ENCODE measurements around the gene DNAJA3. TPM values are rescaled to one million over a fixed set of nuclear protein-coding genes. Genes with fewer than 3 reads are reported as not detected.
A peak's percentile ranks its signal among the peaks of the same experiment; 100 is the strongest.

Gene DNAJA3
- total RNA-seq, 1 donor from 2014 or later: 73.1 TPM

GRCh38 chr16:4474192-4474961 lies 48.7 kb downstream of the DNAJA3 start, which contains the start of gene NMRAL1:
Gene NMRAL1, minus strand, starts transcription at chr16:4474625. Its CDS starts 493 bp downstream, at chr16:4474132.
- peak; percentile 95 for DNase-seq (ENCODE audit: low spot score)

DNA sequence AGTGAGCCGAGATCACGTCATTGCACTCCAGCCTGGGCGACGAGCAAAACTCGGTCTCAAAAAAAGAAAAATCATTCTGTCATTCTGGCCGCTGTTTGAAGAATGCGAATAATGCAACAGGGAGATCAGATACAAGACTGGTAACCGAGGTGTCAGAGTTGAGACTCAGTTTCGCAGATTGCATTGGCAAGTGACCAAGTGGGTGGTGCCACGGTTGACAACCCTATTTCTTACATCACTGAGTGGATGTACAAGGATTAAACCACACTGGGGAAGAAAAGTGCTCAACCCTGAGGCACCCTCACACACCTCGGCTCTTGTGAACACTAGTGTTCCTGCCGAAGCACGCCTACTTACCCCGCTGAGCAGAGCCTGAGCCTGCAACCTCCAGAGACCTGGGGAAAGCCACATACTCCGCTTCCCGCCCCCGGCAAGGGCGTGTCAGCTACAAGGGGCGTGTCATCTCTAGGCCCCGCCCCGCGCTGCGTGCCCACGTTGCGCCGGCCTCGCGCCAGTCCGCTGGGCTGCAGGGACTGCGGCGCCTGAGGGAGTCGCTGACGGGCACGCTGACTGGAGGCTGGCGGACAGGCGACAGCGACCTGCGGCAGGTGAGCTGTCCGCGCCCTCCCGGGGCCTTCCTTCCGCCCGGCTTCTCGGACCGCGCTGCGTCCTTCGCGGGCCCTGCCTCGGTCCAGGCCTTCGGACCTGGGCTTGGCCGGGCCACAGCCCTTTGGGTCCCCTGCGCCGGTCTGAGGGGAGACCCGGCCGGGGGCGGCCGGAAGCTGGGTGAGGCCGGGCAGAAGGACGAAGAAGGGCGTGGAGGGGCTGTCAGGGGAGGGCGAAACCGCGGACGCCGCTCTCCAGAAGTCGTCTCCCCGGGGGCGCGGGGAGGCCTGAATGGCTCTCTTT lies 50.5 kb downstream of the DNAJA3 start, which contains the start of gene HMOX2:
Gene HMOX2 (plus strand): TSS at position 519 of the 909 bp plus-strand sequence. CDS start 29,127 bp downstream, outside the sequence.
- DNase-seq (ENCODE audit: low spot score): peak; percentile 95

DNA sequence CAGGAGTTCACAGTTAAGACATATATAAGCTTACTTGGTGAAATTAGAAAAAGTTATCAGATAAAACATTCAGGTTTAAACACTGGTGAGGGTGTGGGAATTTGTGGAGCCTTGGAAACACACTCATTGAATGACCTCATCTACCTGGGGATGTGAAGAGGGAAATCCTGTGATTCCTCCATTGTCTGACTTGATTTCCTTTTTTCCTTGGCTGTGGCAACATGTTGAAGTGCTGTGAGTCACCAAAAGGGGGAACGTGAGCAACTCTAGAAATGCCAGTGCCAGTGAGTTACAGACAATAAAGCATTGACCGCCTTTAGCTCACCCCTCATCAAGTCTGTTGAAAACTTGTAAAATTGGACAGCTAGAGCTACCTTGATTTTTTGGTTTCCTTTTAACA lies 52.3 kb downstream of the DNAJA3 start:
- no peak for DNase-seq (ENCODE audit: low spot score)

DNA sequence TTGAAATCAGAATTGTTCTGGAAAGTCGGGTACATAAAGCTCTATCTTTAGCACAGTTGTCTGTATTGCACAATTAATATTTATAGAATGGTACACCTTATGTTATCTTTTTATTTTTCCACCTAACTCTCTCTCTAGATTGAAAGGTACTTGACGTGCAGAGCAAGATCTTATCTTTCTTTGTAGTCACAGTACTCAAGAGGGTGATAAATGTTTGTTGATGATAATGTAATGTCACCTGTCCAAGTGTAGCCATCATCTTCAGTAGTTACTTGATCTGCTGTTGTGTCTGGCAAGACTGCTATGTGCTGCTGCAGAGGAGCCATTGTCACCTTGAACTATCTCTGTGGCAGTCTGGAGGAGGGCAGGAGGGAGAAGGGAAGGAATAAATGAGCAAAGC lies 55.9 kb downstream of the DNAJA3 start:
- DNase-seq (ENCODE audit: low spot score): no peak

DNA sequence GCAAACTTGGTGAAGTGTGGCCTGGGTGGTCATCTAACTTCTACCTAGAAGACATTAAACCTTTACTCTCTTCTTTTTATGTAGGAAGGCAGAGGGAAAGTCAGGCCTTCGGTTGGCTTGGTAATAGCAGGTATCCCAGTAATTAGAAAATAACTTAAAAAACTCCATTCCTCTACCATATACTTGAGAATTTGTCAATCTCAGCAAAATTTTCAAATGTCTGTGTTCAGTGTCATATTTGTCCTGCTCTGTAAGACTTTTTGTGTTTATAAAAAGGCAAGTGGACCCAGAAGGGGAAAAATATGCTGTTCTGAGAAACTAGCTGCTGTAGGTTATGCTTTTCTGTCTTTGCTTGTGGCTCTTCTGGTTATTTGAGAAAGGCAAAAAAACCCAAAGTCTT lies 56.3 kb downstream of the DNAJA3 start:
- no peak for DNase-seq (ENCODE audit: low spot score)

- DNase-seq (ENCODE audit: low spot score): no peak
These were observed 60.6 kb downstream of the DNAJA3 start for GRCh38 chr16:4486126-4486893.

DNA sequence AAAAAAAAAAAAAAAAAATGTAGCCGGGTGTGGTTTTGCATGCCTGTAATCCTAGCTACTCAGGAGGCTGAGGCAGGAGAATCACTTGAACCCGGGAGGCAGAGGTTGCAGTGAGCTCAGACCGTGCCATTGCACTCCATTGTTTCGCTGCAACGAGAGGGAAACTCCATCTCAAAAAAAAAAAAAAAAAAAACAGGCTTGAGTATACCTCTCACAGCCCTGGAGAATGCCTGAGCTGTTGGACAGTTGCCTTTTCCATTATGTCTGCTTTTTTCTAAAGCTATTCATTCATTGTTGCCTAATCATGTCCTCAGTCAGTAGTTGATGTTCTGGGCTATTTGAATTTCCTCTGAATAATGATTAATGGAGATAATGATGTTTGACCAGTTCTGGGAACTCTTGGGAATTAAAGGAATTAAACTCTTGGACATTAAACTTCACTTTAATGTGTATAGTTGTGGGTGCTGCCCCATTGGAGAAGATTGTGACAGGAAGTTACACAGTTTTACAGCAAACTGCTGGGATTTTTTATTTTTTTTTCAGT lies 62.4 kb downstream of the DNAJA3 start:
- DNase-seq (ENCODE audit: low spot score): no peak

DNA sequence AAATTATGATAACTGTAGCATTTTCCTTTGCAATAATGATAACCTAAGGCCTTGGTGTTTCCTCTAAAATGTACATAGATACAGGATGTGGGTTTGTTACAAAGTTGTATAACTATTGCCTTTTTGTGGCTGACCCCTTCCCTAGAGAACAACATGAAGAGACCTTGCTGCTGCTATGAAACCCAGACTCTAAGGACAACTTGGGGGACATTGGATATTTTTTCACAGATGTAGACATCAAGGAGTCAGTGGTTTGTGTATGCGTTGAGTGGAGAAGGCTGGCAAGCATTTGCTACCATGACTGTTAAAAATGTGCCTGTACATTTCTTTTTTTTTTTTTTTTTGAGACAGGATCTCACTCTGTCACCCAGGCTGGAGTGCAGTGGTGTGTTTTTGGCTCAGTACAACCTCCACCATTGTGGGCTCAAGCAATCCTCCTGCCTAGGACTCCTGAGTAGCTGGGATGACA lies 62.9 kb downstream of the DNAJA3 start:
- no peak for DNase-seq (ENCODE audit: low spot score)

- no peak for DNase-seq (ENCODE audit: low spot score)
These were observed 63.4 kb downstream of the DNAJA3 start for GRCh38 chr16:4489030-4489429.

- no peak for DNase-seq (ENCODE audit: low spot score)
These were observed 66.2 kb downstream of the DNAJA3 start for GRCh38 chr16:4491898-4492297.

- no peak for DNase-seq (ENCODE audit: low spot score)
These were observed 69.2 kb downstream of the DNAJA3 start for GRCh38 chr16:4494746-4495490.

DNA sequence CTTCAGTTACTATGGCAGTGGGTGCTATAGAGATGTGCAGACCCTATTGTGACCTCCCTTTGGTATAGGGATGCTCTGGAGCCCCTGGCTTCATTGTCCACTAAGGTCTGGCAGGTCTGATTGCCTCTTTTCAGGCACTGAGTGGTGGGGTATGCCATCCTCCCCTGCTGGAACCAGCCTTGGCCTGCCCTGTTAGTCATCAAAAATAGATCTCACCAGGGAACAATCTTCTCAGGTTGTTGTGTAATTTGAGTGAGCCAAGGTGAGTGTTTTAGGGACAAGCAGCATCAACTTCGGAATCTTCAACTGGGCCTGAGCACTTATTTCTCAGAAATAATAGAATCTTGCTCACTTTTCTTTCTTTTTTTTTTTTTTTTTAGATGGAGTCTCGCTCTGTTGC lies 70.1 kb downstream of the DNAJA3 start:
- no peak for DNase-seq (ENCODE audit: low spot score)

DNA sequence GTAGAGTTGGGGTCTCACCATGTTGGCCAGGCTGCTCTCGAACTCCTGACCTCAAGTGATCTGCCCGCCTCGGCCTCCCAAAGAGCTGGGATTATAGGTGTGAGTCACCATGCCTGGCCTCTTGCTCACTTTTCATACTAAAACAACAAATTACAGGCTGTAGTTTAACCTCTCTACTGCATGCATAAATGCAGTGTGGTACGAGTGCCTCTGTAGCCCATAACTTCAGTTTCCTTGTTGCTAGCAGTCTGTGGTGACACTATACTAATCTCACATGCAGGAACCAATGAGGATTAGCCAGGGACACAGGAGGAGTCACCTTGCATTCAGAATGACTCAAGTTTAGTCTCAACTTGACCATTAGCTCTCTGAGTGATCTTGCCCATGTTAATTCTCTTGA lies 70.6 kb downstream of the DNAJA3 start:
- DNase-seq (ENCODE audit: low spot score): no peak

DNA sequence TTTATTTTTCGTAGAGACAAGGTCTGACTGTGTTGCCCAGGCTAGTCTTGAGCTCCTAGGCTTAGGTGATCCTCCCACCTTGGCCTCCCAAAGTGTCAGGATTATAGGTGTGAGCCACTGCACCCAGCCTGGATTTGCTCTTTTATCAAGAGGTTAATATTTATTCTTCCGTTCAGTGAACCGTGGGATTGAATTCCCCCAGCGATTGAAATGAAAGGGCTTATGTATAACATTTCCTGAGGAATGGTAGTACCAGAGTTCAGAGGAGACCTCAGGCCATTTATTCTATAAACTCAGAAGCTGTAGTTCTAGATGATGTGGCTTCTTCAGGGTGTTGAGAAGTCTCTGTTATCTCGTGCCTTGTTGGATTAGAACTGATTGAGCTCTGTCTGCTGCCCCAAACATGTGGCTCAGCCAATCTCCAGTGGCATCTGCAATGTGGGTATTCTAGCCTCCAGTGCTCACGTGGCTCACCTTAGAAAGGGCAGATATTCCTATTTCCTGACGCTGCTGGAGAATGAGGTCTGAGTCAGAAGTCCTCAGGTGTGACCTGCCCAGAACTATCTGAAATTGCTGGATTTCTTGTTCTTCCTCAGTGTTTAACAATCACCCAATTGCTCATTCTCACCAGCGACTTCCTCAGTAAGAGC lies 73.0 kb downstream of the DNAJA3 start:
- DNase-seq (ENCODE audit: low spot score): no peak

DNA sequence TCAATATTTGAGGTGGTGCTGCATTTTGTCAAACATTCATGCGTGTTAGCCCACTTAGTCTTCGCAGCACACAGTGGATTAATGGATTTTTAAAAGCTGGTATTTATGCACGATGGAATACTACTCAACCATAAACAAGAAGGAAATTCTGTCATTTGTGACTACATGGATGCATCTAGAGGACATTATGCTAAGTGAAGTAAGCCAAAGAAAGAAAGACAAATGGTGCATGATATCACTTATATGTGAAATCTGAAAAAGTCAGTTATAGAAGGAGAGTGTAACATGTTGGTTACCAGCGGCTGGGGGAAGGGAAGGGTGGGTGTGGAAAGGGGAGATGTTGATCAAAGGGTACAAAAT lies 73.5 kb downstream of the DNAJA3 start:
- no peak for DNase-seq (ENCODE audit: low spot score)

DNA sequence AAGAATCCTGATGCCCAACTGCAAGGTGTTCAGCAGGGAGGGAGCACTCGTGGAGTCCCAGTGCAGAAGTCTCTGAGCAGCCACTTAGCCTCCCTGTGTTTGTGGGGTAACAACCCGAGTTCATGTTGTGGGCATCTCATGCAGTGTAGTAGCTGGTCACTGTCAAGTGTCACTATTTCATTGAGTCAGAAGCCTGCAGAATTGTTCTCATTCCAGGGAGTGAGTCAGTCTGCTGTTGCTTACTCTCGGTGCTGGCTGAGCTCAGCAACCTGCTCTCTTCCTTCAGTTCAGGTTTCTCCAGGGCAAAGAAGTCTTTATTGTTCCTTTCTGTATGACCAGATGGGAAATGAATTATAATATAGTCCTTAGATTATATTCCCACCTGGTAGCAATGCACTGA lies 74.6 kb downstream of the DNAJA3 start:
- DNase-seq (ENCODE audit: low spot score): no peak

DNA sequence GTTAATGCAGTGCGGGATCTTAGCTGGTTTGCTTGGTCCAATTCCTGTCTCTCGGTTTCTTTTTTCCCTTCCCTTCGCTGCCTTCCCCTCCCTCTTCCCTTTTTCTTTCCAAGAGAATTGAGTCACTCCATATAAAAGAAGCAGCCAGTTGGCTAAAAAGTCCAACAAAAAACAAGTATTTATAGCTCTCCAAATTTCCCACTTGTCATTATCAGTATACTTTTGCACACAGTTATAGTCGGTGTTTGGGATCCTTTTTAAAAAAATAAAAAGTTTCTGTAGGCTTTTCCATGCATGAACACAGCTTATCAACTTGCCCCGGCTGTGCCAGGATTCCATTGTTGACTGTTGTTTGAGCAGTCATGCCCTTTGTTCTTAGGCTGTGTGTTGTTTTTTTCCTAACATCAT lies 75.4 kb downstream of the DNAJA3 start:
- no peak for DNase-seq (ENCODE audit: low spot score)

GRCh38 chr16:4505356-4506147 lies 79.9 kb downstream of the DNAJA3 start:
- no peak for DNase-seq (ENCODE audit: low spot score)

Measured in ureter (tissue), 1 donor.